ENCODE measurements around the gene CFAP206. TPM values are rescaled to one million over a fixed set of nuclear protein-coding genes. Genes with fewer than 3 reads are reported as not detected.

Gene CFAP206
- polyA plus RNA-seq: 0.15 TPM
- long read RNA-seq, donor 1: 0 reads
- long read RNA-seq, donor 2: 0 reads
- long read RNA-seq, donor 3: 0 reads
- long read RNA-seq, donor 4: 0 reads
- long read RNA-seq, donor 5: 0 reads
- long read RNA-seq, donor 6: 0 reads
- long read RNA-seq, donor 7: 0 reads
- long read RNA-seq, donor 8: 0 reads
- long read RNA-seq, donor 9: 0 reads
- long read RNA-seq, donor 10: 0 reads
- long read RNA-seq, donor 11: 0 reads

- Histone ChIP-seq H3K27ac (ENCODE audit: low read length) (peak within 1 kb of the TSS; percentile 82), H3K4me1 (ENCODE audit: control insufficient read depth, insufficient read depth, low read length) (peaks cover 3% of the 10 kb centered on the region), H3K9me3 (ENCODE audit: control insufficient read depth, low read depth, low read length) (peaks cover 3% of the 10 kb centered on the region), H3K4me3 (ENCODE audit: low read length) (peak within 1 kb of the TSS; percentile 94), H3K27me3 (ENCODE audit: control insufficient read depth, insufficient read depth, low read length) (peaks cover 3% of the 10 kb centered on the region), H3K36me3 (ENCODE audit: control insufficient read depth, insufficient read depth, low read length) (no peaks in the 10 kb centered on the region)
- peak; percentile 80 to 90 for DNase-seq
- WGBS (ENCODE audit: insufficient coverage, low lambda C conversion rate): no CpG with 5 or more reads among the region's 82 CpGs
These were observed at the start of gene CFAP206 for GRCh38 chr6:87407901-87408720. CFAP206 (plus strand) TSS chr6:87407972; CDS start chr6:87409840, 1,868 bp downstream.

- Histone ChIP-seq H3K9me3 (ENCODE audit: control insufficient read depth, low read depth, low read length) (no peaks in the 10 kb centered on the region), H3K27me3 (ENCODE audit: control insufficient read depth, insufficient read depth, low read length) (no peaks in the 10 kb centered on the region), H3K4me1 (ENCODE audit: control insufficient read depth, insufficient read depth, low read length) (no peaks in the 10 kb centered on the region), H3K36me3 (ENCODE audit: control insufficient read depth, insufficient read depth, low read length) (no peaks in the 10 kb centered on the region), H3K27ac (ENCODE audit: low read length) (no peak overlapping the region), H3K4me3 (ENCODE audit: low read length) (no peak overlapping the region)
- WGBS (ENCODE audit: insufficient coverage, low lambda C conversion rate): no CpG with 5 or more reads among the region's 5 CpGs
- DNase-seq: no peak
These were observed 43.0 kb upstream of the CFAP206 start for GRCh38 chr6:87364602-87365252.

- H3K36me3 ChIP-seq (ENCODE audit: control insufficient read depth, insufficient read depth, low read length): no peaks in the 10 kb centered on the region
- 100% methylated on average over 2 of the region's 4 CpGs for WGBS (ENCODE audit: insufficient coverage, low lambda C conversion rate)
- no peak for DNase-seq
- no peaks in the 10 kb centered on the region for H3K4me1 ChIP-seq (ENCODE audit: control insufficient read depth, insufficient read depth, low read length)
- H3K9me3 ChIP-seq (ENCODE audit: control insufficient read depth, low read depth, low read length): no peaks in the 10 kb centered on the region
- no peak overlapping the region for H3K27ac ChIP-seq (ENCODE audit: low read length)
- no peaks in the 10 kb centered on the region for H3K27me3 ChIP-seq (ENCODE audit: control insufficient read depth, insufficient read depth, low read length)
- H3K4me3 ChIP-seq (ENCODE audit: low read length): no peak overlapping the region
These were observed 41.5 kb upstream of the CFAP206 start for GRCh38 chr6:87366072-87366827.

- no CpG with 5 or more reads among the region's 3 CpGs for WGBS (ENCODE audit: insufficient coverage, low lambda C conversion rate)
- Histone ChIP-seq H3K9me3 (ENCODE audit: control insufficient read depth, low read depth, low read length) (no peaks in the 10 kb centered on the region), H3K4me1 (ENCODE audit: control insufficient read depth, insufficient read depth, low read length) (no peaks in the 10 kb centered on the region), H3K4me3 (ENCODE audit: low read length) (no peak overlapping the region), H3K36me3 (ENCODE audit: control insufficient read depth, insufficient read depth, low read length) (no peaks in the 10 kb centered on the region), H3K27me3 (ENCODE audit: control insufficient read depth, insufficient read depth, low read length) (no peaks in the 10 kb centered on the region), H3K27ac (ENCODE audit: low read length) (no peak overlapping the region)
- DNase-seq: no peak
These were observed 40.9 kb upstream of the CFAP206 start for GRCh38 chr6:87366899-87367298.

- no peak for DNase-seq
- no peaks in the 10 kb centered on the region for H3K36me3 ChIP-seq (ENCODE audit: control insufficient read depth, insufficient read depth, low read length)
- no CpG with 5 or more reads among the region's 2 CpGs for WGBS (ENCODE audit: insufficient coverage, low lambda C conversion rate)
These were observed 34.4 kb upstream of the CFAP206 start for GRCh38 chr6:87373377-87373776.

GRCh38 chr6:87375315-87375714 is 32.5 kb upstream of the CFAP206 start:
- Histone ChIP-seq H3K4me3 (ENCODE audit: low read length) (no peak overlapping the region), H3K9me3 (ENCODE audit: control insufficient read depth, low read depth, low read length) (peaks cover 3% of the 10 kb centered on the region), H3K36me3 (ENCODE audit: control insufficient read depth, insufficient read depth, low read length) (no peaks in the 10 kb centered on the region), H3K4me1 (ENCODE audit: control insufficient read depth, insufficient read depth, low read length) (no peaks in the 10 kb centered on the region), H3K27me3 (ENCODE audit: control insufficient read depth, insufficient read depth, low read length) (no peaks in the 10 kb centered on the region), H3K27ac (ENCODE audit: low read length) (no peak overlapping the region)
- no peak for DNase-seq
- WGBS (ENCODE audit: insufficient coverage, low lambda C conversion rate): 69% methylated on average over 2 of the region's 2 CpGs

More at GRCh38 chr6:87373377-87373776, 34.4 kb upstream of the CFAP206 start:
- Histone ChIP-seq H3K27me3 (ENCODE audit: control insufficient read depth, insufficient read depth, low read length) (no peaks in the 10 kb centered on the region), H3K4me3 (ENCODE audit: low read length) (no peak overlapping the region), H3K27ac (ENCODE audit: low read length) (no peak overlapping the region), H3K4me1 (ENCODE audit: control insufficient read depth, insufficient read depth, low read length) (no peaks in the 10 kb centered on the region), H3K9me3 (ENCODE audit: control insufficient read depth, low read depth, low read length) (peaks cover 3% of the 10 kb centered on the region)

GRCh38 chr6:87376643-87377042 is 31.1 kb upstream of the CFAP206 start:
- H3K27ac ChIP-seq (ENCODE audit: low read length): no peak overlapping the region
- peaks cover 3% of the 10 kb centered on the region for H3K9me3 ChIP-seq (ENCODE audit: control insufficient read depth, low read depth, low read length)
- H3K36me3 ChIP-seq (ENCODE audit: control insufficient read depth, insufficient read depth, low read length): no peaks in the 10 kb centered on the region
- no peak overlapping the region for H3K4me3 ChIP-seq (ENCODE audit: low read length)
- H3K4me1 ChIP-seq (ENCODE audit: control insufficient read depth, insufficient read depth, low read length): no peaks in the 10 kb centered on the region
- no CpG with 5 or more reads among the region's 2 CpGs for WGBS (ENCODE audit: insufficient coverage, low lambda C conversion rate)
- H3K27me3 ChIP-seq (ENCODE audit: control insufficient read depth, insufficient read depth, low read length): no peaks in the 10 kb centered on the region
- DNase-seq: no peak

GRCh38 chr6:87378947-87379346 is 28.8 kb upstream of the CFAP206 start:
- no peak for DNase-seq
- WGBS (ENCODE audit: insufficient coverage, low lambda C conversion rate): 100% methylated on average over 1 of the region's 4 CpGs
- H3K27ac ChIP-seq (ENCODE audit: low read length): no peak overlapping the region
- H3K36me3 ChIP-seq (ENCODE audit: control insufficient read depth, insufficient read depth, low read length): no peaks in the 10 kb centered on the region
- H3K4me3 ChIP-seq (ENCODE audit: low read length): no peak overlapping the region
- H3K4me1 ChIP-seq (ENCODE audit: control insufficient read depth, insufficient read depth, low read length): no peaks in the 10 kb centered on the region
- no peaks in the 10 kb centered on the region for H3K9me3 ChIP-seq (ENCODE audit: control insufficient read depth, low read depth, low read length)
- no peaks in the 10 kb centered on the region for H3K27me3 ChIP-seq (ENCODE audit: control insufficient read depth, insufficient read depth, low read length)

GRCh38 chr6:87382861-87383260 is 24.9 kb upstream of the CFAP206 start:
- Histone ChIP-seq H3K27me3 (ENCODE audit: control insufficient read depth, insufficient read depth, low read length) (no peaks in the 10 kb centered on the region), H3K9me3 (ENCODE audit: control insufficient read depth, low read depth, low read length) (no peaks in the 10 kb centered on the region), H3K4me1 (ENCODE audit: control insufficient read depth, insufficient read depth, low read length) (no peaks in the 10 kb centered on the region), H3K4me3 (ENCODE audit: low read length) (no peak overlapping the region), H3K27ac (ENCODE audit: low read length) (no peak overlapping the region), H3K36me3 (ENCODE audit: control insufficient read depth, insufficient read depth, low read length) (no peaks in the 10 kb centered on the region)
- DNase-seq: no peak
- 100% methylated on average over 1 of the region's 5 CpGs for WGBS (ENCODE audit: insufficient coverage, low lambda C conversion rate)

- Histone ChIP-seq H3K27me3 (ENCODE audit: control insufficient read depth, insufficient read depth, low read length) (no peaks in the 10 kb centered on the region), H3K4me3 (ENCODE audit: low read length) (no peak overlapping the region), H3K9me3 (ENCODE audit: control insufficient read depth, low read depth, low read length) (no peaks in the 10 kb centered on the region), H3K4me1 (ENCODE audit: control insufficient read depth, insufficient read depth, low read length) (no peaks in the 10 kb centered on the region), H3K36me3 (ENCODE audit: control insufficient read depth, insufficient read depth, low read length) (no peaks in the 10 kb centered on the region), H3K27ac (ENCODE audit: low read length) (no peak overlapping the region)
- no peak for DNase-seq
- WGBS (ENCODE audit: insufficient coverage, low lambda C conversion rate): no CpG with 5 or more reads among the region's 1 CpG
These were observed 23.7 kb upstream of the CFAP206 start for GRCh38 chr6:87384038-87384437.
